DMS 273 (cell line): ENCODE results near the gene KEAP1.
"Not testable (repeated sequence)": the region's sequence is repeated elsewhere in the genome, so short reads cannot be mapped to it uniquely, and the experiment has no call there.

Source experiments
- DNase-seq: peaks from one replicate; lab custom pipeline; 2025; ENCODE audit not compliant: unreplicated experiment; lab: John Stamatoyannopoulos, UW

The KEAP1 gene

GRCh38 chr19:10499550-10500246 lies 3.5 kb downstream of the KEAP1 start:
- DNase-seq, result no peak

DNA sequence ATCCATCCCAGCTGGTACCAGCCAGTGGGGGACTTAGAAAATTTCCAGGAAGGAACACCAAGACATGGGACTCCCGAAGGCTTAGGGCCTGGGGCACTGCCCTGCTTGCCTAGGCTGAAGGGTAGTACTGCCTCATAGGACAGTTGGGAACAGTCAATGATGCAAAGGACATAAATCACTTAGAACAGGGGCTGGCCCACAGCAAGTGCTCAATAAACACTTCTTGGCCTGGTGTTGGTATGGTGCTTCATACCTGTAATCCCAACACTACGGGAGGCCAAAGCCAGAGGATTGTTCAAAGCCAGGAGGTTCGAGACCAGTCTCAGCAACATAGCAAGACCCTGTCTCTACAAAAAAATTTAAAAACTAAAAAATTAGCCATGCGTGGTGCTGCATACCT lies 5.8 kb downstream of the KEAP1 start:
- no peak for DNase-seq

GRCh38 chr19:10491472-10492047 lies 11.6 kb downstream of the KEAP1 start:
- no peak for DNase-seq

DNA sequence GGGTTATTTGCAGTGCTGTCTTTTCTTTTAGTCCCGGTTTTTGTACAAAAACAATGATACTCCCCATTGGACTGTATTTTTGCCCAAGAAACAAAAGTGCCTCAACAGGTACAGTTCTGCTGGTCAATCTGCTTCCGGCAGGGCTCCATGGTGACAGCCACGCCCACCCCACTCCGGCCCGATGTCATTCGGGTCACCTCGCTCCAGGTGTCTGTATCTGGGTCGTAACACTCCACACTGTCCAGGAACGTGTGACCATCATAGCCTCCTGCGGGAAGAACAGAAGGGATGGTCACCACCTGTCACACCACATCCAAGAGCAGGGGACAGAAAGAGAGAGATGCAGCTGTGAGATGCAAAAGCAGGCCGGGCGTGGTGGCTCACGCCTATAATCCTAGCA lies 16.6 kb downstream of the KEAP1 start:
- DNase-seq, result no peak

GRCh38 chr19:10478903-10479384 lies 24.2 kb downstream of the KEAP1 start:
- peak; percentile 94 for DNase-seq

DNA sequence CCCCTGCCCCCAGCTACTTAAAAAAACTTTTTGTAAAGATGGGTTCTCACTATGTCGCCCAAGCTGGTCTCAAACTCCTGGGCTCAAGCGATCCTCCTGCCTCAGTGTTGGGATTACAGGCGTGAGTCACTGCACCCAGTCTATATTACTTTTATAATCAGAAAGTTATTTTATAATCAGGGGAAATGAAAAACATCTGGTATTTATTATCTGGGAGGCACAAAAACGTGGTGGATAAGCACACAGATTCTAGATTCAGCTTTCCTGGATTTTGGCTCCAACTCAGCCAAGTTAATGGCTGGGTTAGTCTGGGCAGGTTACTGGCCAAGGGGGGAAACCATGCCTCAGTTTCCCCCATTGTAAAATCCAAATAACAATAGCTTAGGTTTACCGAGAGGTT lies 24.7 kb downstream of the KEAP1 start:
- DNase-seq, result no peak

GRCh38 chr19:10474962-10475451 lies 28.1 kb downstream of the KEAP1 start:
- peak; percentile 27 for DNase-seq

DNA sequence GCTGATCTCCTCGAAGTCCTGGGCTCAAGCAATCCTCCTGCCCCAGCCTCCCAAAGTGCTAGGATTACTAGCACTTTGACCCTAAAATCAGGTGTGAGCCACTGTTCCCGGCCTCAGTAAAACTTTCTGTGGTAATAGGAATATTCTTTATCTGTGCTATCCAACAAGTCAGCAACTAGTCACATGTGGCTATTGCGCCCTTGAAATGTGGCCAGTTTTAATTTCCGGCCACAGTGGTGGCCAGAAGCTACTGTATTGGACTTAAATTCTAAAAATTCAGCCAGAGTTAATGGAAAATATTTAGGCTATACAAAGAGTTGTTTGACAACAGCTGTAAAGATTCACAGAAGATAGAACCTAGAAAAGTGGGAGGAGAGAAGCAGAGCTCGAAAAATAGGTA lies 30.0 kb downstream of the KEAP1 start:
- DNase-seq, result no peak

GRCh38 chr19:10471909-10472308 lies 31.2 kb downstream of the KEAP1 start:
- peak; percentile 71 for DNase-seq

- DNase-seq, result no peak
Observed at GRCh38 chr19:10468133-10468532, 35.0 kb downstream of the KEAP1 start.

- DNase-seq, result no peak
Observed at GRCh38 chr19:10467104-10467706, 36.0 kb downstream of the KEAP1 start.

DNA sequence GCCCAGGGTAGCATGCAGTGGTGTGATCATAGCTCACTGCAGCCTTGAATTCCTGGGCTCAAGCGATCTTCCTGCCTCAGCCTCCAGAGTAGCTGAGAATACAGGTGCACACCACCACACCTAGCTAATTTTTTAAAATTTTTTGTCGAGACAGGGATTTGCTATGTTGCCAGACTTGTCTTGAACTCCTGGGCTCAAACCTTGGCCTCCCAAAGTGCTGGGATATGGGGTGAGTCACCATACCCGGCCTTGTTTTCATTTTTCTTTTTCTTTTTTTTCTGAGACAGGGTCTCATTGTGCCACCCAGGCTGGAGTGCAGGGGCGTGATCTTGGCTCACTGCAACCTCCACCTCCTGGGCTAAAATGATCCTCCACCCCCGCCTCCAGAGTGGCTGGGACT lies 38.7 kb downstream of the KEAP1 start:
- DNase-seq, result no peak

GRCh38 chr19:10462557-10462956 lies 40.6 kb downstream of the KEAP1 start:
- no peak for DNase-seq

- not testable (repeated sequence) for DNase-seq
Observed at GRCh38 chr19:10462042-10462441, 41.1 kb downstream of the KEAP1 start.

DNA sequence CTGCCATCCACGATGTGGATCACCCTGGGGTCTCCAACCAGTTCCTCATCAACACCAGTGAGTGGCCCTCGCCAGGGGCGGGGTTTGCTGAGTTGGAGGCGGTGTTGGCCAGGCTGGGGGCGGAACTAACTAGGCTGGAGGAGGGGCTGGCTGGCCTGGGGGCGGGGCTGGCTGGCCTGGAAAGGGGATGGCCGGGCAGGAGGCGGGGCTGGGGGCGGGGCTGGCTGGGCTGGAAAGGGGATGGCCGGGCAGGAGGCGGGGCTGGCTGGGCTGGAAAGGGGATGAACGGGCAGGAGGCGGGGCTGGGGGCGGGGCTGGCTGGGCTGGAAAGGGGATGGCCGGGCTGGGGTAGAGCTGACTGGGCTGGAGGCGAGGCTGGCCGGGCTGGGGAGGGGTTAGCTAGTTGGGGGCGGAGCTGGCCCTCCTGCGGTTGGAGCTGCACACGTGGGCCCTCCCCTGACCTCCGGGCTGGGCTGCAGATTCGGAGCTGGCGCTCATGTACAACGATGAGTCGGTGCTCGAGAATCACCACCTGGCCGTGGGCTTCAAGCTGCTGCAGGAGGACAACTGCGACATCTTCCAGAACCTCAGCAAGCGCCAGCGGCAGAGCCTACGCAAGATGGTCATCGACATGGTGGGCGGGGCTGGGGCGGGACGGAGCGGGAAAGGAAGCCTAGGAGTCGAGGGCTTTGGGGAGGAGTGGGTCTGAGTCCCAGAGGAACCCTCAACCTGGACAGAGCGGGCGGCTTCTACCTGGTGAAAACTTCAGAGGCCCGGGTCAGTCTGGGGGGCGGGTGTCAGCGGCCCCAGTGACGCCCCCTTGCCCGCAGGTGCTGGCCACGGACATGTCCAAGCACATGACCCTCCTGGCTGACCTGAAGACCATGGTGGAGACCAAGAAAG lies 41.9 kb downstream of the KEAP1 start:
- peak; percentile 59 for DNase-seq

- DNase-seq, result no peak
Observed at GRCh38 chr19:10460714-10461046, 42.5 kb downstream of the KEAP1 start.

GRCh38 chr19:10458733-10459132 lies 44.4 kb downstream of the KEAP1 start:
- not testable (repeated sequence) for DNase-seq

GRCh38 chr19:10454267-10454666 lies 48.9 kb downstream of the KEAP1 start:
- DNase-seq, result peak; percentile 85

DNA sequence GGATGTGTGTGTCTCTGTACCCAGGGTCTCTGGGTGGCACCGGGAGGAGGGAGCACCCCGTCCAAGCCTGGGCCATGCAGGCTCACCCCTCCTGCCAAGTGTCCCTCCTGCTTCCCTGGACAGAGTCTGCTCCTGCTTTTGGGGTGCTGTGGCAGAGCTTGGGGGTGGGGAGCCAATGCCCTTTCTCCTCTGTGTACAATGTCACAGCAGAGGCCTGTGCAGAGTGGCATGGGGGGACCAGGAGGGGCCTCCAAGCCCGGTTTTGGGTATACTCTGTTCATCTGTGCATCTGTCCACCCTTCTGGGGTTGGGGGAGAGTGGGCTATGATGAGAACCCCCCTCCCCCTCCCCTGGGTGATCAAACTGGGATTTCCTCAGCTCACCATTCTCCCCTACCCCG lies 49.3 kb downstream of the KEAP1 start:
- no peak for DNase-seq

GRCh38 chr19:10452726-10453618 lies 50.2 kb downstream of the KEAP1 start:
- no peak for DNase-seq
